Measurements from ENCODE around the gene OR13C8.
"Not testable (repeated sequence)": the region's sequence is repeated elsewhere in the genome, so short reads cannot be mapped to it uniquely, and the experiment has no call there.

The OR13C8 gene

GRCh38 chr9:104568868-104569267 is at the start of gene OR13C8:
Gene OR13C8, plus strand, starts transcription at chr9:104569168. Its CDS starts 0 bp downstream, at chr9:104569168.
- H3K9me3 Mint-ChIP-seq: peaks cover 4% of the 10 kb centered on the region

GRCh38 chr9:104520241-104520640 is 48.7 kb upstream of the OR13C8 start:
- DNase-seq (ENCODE audit: low spot score); H3K27me3 Mint-ChIP-seq (ENCODE audit: low read depth); H3K36me3 Mint-ChIP-seq (ENCODE audit: low read depth); H3K4me3 Mint-ChIP-seq; H3K9me3 Mint-ChIP-seq; H3K27ac Mint-ChIP-seq; H3K4me1 Mint-ChIP-seq (ENCODE audit: low read depth): not testable (repeated sequence)

More at GRCh38 chr9:104568868-104569267, at the start of gene OR13C8:
- Mint-ChIP-seq H3K4me1 (ENCODE audit: low read depth) (no peaks in the 10 kb centered on the region), H3K36me3 (ENCODE audit: low read depth) (no peaks in the 10 kb centered on the region), H3K27me3 (ENCODE audit: low read depth) (no peaks in the 10 kb centered on the region), H3K27ac (no peak within 1 kb of the TSS), H3K4me3 (no peak within 1 kb of the TSS)
- DNase-seq (ENCODE audit: low spot score): no peak

- H3K4me1 Mint-ChIP-seq (ENCODE audit: low read depth): no peaks in the 10 kb centered on the region
- no peak within 1 kb of the TSS for H3K4me3 Mint-ChIP-seq
- no peaks in the 10 kb centered on the region for H3K36me3 Mint-ChIP-seq (ENCODE audit: low read depth)
- no peaks in the 10 kb centered on the region for H3K27me3 Mint-ChIP-seq (ENCODE audit: low read depth)
- no peaks in the 10 kb centered on the region for H3K9me3 Mint-ChIP-seq
- no peak for DNase-seq (ENCODE audit: low spot score)
- no peak within 1 kb of the TSS for H3K27ac Mint-ChIP-seq
Measured at GRCh38 chr9:104527109-104527508, 41.9 kb upstream of the OR13C8 start, which contains the start of gene OR13C4. Gene OR13C4, minus strand, starts transcription at chr9:104527209. Its CDS starts 0 bp downstream, at chr9:104527209.

- Mint-ChIP-seq H3K4me1 (ENCODE audit: low read depth) (no peaks in the 10 kb centered on the region), H3K27me3 (ENCODE audit: low read depth) (no peaks in the 10 kb centered on the region), H3K9me3 (no peaks in the 10 kb centered on the region), H3K27ac (no peak within 1 kb of the TSS), H3K4me3 (no peak within 1 kb of the TSS), H3K36me3 (ENCODE audit: low read depth) (no peaks in the 10 kb centered on the region)
- no peak for DNase-seq (ENCODE audit: low spot score)
Measured at GRCh38 chr9:104536756-104537155, 32.2 kb upstream of the OR13C8 start, which contains the start of gene OR13C3. Gene OR13C3, minus strand, starts transcription at chr9:104536856. Its CDS starts 133 bp downstream, at chr9:104536723.

- Mint-ChIP-seq H3K27ac (no peak overlapping the region), H3K4me3 (no peak overlapping the region), H3K9me3 (no peaks in the 10 kb centered on the region), H3K4me1 (ENCODE audit: low read depth) (no peaks in the 10 kb centered on the region), H3K36me3 (ENCODE audit: low read depth) (no peaks in the 10 kb centered on the region), H3K27me3 (ENCODE audit: low read depth) (no peaks in the 10 kb centered on the region)
- no peak for DNase-seq (ENCODE audit: low spot score)
Measured at GRCh38 chr9:104539275-104539674, 29.7 kb upstream of the OR13C8 start.

- no peaks in the 10 kb centered on the region for H3K27me3 Mint-ChIP-seq (ENCODE audit: low read depth)
- no peaks in the 10 kb centered on the region for H3K9me3 Mint-ChIP-seq
- H3K27ac Mint-ChIP-seq: no peak overlapping the region
- H3K36me3 Mint-ChIP-seq (ENCODE audit: low read depth): no peaks in the 10 kb centered on the region
- no peak for DNase-seq (ENCODE audit: low spot score)
- H3K4me1 Mint-ChIP-seq (ENCODE audit: low read depth): no peaks in the 10 kb centered on the region
- no peak overlapping the region for H3K4me3 Mint-ChIP-seq
Measured at GRCh38 chr9:104544644-104545043, 24.3 kb upstream of the OR13C8 start.

GRCh38 chr9:104553261-104553660 is 15.7 kb upstream of the OR13C8 start:
- Mint-ChIP-seq H3K4me1 (ENCODE audit: low read depth) (no peaks in the 10 kb centered on the region), H3K27ac (no peak overlapping the region), H3K36me3 (ENCODE audit: low read depth) (no peaks in the 10 kb centered on the region), H3K27me3 (ENCODE audit: low read depth) (no peaks in the 10 kb centered on the region), H3K4me3 (no peak overlapping the region), H3K9me3 (no peaks in the 10 kb centered on the region)
- DNase-seq (ENCODE audit: low spot score): no peak

- H3K4me3 Mint-ChIP-seq: no peak overlapping the region
- H3K27me3 Mint-ChIP-seq (ENCODE audit: low read depth): no peaks in the 10 kb centered on the region
- no peaks in the 10 kb centered on the region for H3K9me3 Mint-ChIP-seq
- no peak for DNase-seq (ENCODE audit: low spot score)
- H3K27ac Mint-ChIP-seq: no peak overlapping the region
- H3K4me1 Mint-ChIP-seq (ENCODE audit: low read depth): no peaks in the 10 kb centered on the region
- H3K36me3 Mint-ChIP-seq (ENCODE audit: low read depth): no peaks in the 10 kb centered on the region
Measured at GRCh38 chr9:104555521-104555920, 13.4 kb upstream of the OR13C8 start.

GRCh38 chr9:104556830-104557634 is 11.9 kb upstream of the OR13C8 start:
- H3K36me3 Mint-ChIP-seq (ENCODE audit: low read depth): no peaks in the 10 kb centered on the region
- DNase-seq (ENCODE audit: low spot score): no peak
- H3K9me3 Mint-ChIP-seq: no peaks in the 10 kb centered on the region
- no peak overlapping the region for H3K4me3 Mint-ChIP-seq
- no peaks in the 10 kb centered on the region for H3K27me3 Mint-ChIP-seq (ENCODE audit: low read depth)
- no peaks in the 10 kb centered on the region for H3K4me1 Mint-ChIP-seq (ENCODE audit: low read depth)
- no peak overlapping the region for H3K27ac Mint-ChIP-seq

- no peak for DNase-seq (ENCODE audit: low spot score)
- Mint-ChIP-seq H3K27me3 (ENCODE audit: low read depth) (no peaks in the 10 kb centered on the region), H3K4me3 (no peak overlapping the region), H3K9me3 (no peaks in the 10 kb centered on the region), H3K4me1 (ENCODE audit: low read depth) (no peaks in the 10 kb centered on the region), H3K27ac (no peak overlapping the region), H3K36me3 (ENCODE audit: low read depth) (no peaks in the 10 kb centered on the region)
Measured at GRCh38 chr9:104564358-104564757, 4.6 kb upstream of the OR13C8 start.

GRCh38 chr9:104572612-104573011 is 3.6 kb downstream of the OR13C8 start:
- no peaks in the 10 kb centered on the region for H3K4me1 Mint-ChIP-seq (ENCODE audit: low read depth)

GRCh38 chr9:104575456-104575855 is 6.5 kb downstream of the OR13C8 start:
- Mint-ChIP-seq H3K4me3 (no peak overlapping the region), H3K4me1 (ENCODE audit: low read depth) (no peaks in the 10 kb centered on the region), H3K9me3 (peaks cover 4% of the 10 kb centered on the region), H3K27me3 (ENCODE audit: low read depth) (no peaks in the 10 kb centered on the region), H3K27ac (no peak overlapping the region), H3K36me3 (ENCODE audit: low read depth) (no peaks in the 10 kb centered on the region)
- DNase-seq (ENCODE audit: low spot score): no peak

More at GRCh38 chr9:104572612-104573011, 3.6 kb downstream of the OR13C8 start:
- Mint-ChIP-seq H3K27ac (no peak overlapping the region), H3K9me3 (peaks cover 4% of the 10 kb centered on the region), H3K36me3 (ENCODE audit: low read depth) (no peaks in the 10 kb centered on the region), H3K4me3 (no peak overlapping the region), H3K27me3 (ENCODE audit: low read depth) (no peaks in the 10 kb centered on the region)
- DNase-seq (ENCODE audit: low spot score): no peak

GRCh38 chr9:104577263-104577662 is 8.3 kb downstream of the OR13C8 start:
- H3K4me1 Mint-ChIP-seq (ENCODE audit: low read depth): no peaks in the 10 kb centered on the region
- no peak overlapping the region for H3K27ac Mint-ChIP-seq
- H3K27me3 Mint-ChIP-seq (ENCODE audit: low read depth): no peaks in the 10 kb centered on the region
- H3K36me3 Mint-ChIP-seq (ENCODE audit: low read depth): no peaks in the 10 kb centered on the region
- no peak for DNase-seq (ENCODE audit: low spot score)
- no peak overlapping the region for H3K4me3 Mint-ChIP-seq
- peaks cover 4% of the 10 kb centered on the region for H3K9me3 Mint-ChIP-seq

- Mint-ChIP-seq H3K27me3 (ENCODE audit: low read depth) (no peaks in the 10 kb centered on the region), H3K4me1 (ENCODE audit: low read depth) (no peaks in the 10 kb centered on the region), H3K4me3 (no peak overlapping the region), H3K9me3 (no peaks in the 10 kb centered on the region), H3K27ac (no peak overlapping the region), H3K36me3 (ENCODE audit: low read depth) (no peaks in the 10 kb centered on the region)
- DNase-seq (ENCODE audit: low spot score): no peak
Measured at GRCh38 chr9:104580562-104580961, 11.6 kb downstream of the OR13C8 start.

All from T-helper 2 cell treated with Interferon-gamma antibody and Interleukin-4, amounts not matched to agents 5 μg/mL and 100 μg/mL, for 36 hours (primary cell).